CD4-positive, alpha-beta T cell (primary cell): Measurements from ENCODE around the gene PRF1. TPM values are rescaled to one million over a fixed set of nuclear protein-coding genes. Genes with fewer than 3 reads are reported as not detected.

ENCODE experiments used
- ATAC-seq: fragments of 200-7000 bp; cut with Tn5 transposase; one replicate; pipeline ENCODE4 v1.10.0; 2022; ENCODE audit warnings: mild to moderate bottlenecking; ENCODE audit not compliant: poor library complexity
- CTCF ChIA-PET: fragments of 350-600 bp; sonication (Branson Sonifier 250); formaldehyde crosslinking; loops from one replicate; lab custom pipeline; 2021; ENCODE audit warnings: antibody characterized with exemption, inconsistent platforms; lab: Charles Lee
- POLR2A ChIA-PET: fragments of 350-600 bp; sonication (Branson Sonifier 250); formaldehyde crosslinking; loops from one replicate; lab custom pipeline; 2021; ENCODE audit warnings: antibody characterized with exemption, inconsistent platforms; lab: Charles Lee
- DNase-seq, 14 experiments: peaks; one replicate each; pipeline ENCODE4 v3.0.0-alpha.2; 2013 to 2020; ENCODE audit warnings: mixed read lengths in 2 of 14
- H3K27ac ChIP-seq, 2 donors: one replicate each; pipeline versions ENCODE4 v1.5.1 to v1.7.0; 2013; ENCODE audit warnings: low read length in 2 of 2, low read depth in 1 of 2, mild to moderate bottlenecking in 1 of 2
- H3K27me3 ChIP-seq, 2 experiments: 1 replicate in 1 of 2; 2 replicates in 1 of 2; pipeline versions ENCODE4 v1.6.1 to v1.7.0; 2013; ENCODE audit warnings: low read length in 2 of 2, control low read depth in 1 of 2, mild to moderate bottlenecking in 1 of 2, moderate library complexity in 1 of 2; ENCODE audit not compliant: insufficient read depth in 2 of 2, control insufficient read depth in 1 of 2
- H3K36me3 ChIP-seq: one replicate; pipeline ENCODE4 v1.6.1; 2013; ENCODE audit warnings: low read length, control low read depth; ENCODE audit not compliant: insufficient read depth
- H3K4me1 ChIP-seq: one replicate; pipeline ENCODE4 v1.6.1; 2013; ENCODE audit warnings: low read length, control low read depth; ENCODE audit not compliant: insufficient read depth
- H3K4me3 ChIP-seq: one replicate; pipeline ENCODE4 v1.5.1; 2013; ENCODE audit warnings: mild to moderate bottlenecking, low read length, moderate library complexity
- H3K9me3 ChIP-seq, 2 experiments: 1 replicate in 1 of 2; 2 replicates in 1 of 2; pipeline versions ENCODE4 v1.6.1 to v1.7.0; 2013; ENCODE audit warnings: low read length in 2 of 2, mild to moderate bottlenecking in 2 of 2, control low read depth in 1 of 2, moderate library complexity in 1 of 2; ENCODE audit not compliant: control insufficient read depth in 1 of 2, insufficient read depth in 1 of 2
- H3K27ac Mint-ChIP-seq: one replicate; pipeline ENCODE4 v1.8.0; 2020; ENCODE audit warnings: mixed read lengths
- H3K27me3 Mint-ChIP-seq: one replicate; pipeline ENCODE4 v1.8.0; 2021; ENCODE audit warnings: mixed read lengths
- H3K36me3 Mint-ChIP-seq: one replicate; pipeline ENCODE4 v1.8.0; 2021; ENCODE audit warnings: low read depth, mixed read lengths
- H3K4me1 Mint-ChIP-seq: one replicate; pipeline ENCODE4 v1.8.0; 2021; ENCODE audit warnings: low read depth, mixed read lengths
- H3K4me3 Mint-ChIP-seq: one replicate; pipeline ENCODE4 v1.8.0; 2020; ENCODE audit warnings: mild to moderate bottlenecking, mixed read lengths
- H3K9me3 Mint-ChIP-seq: one replicate; pipeline ENCODE4 v1.8.0; 2020; ENCODE audit warnings: mixed read lengths
- intact Hi-C, 2 experiments: fragments of 100-400 bp; cut with DNase I in 1 of 2; cut with micrococcal nuclease in 1 of 2; formaldehyde crosslinking; loops; one replicate each; pipeline versions ENCODE4 v1.15.1 to v1.9.0; 2023 to 2025; cut with DNase I, micrococcal nuclease
- total RNA-seq, 174 experiments: library from RNA in 2 of 174; stranded (reverse) in 2 of 174; gene quantifications; one replicate each; pipeline ENCODE4 v1.2.3 and lab custom pipeline; 2021 to 2026
- TF ChIP-seq, protein P1 (sequence below): fragments of 200-600 bp; IDR thresholded peaks from one replicate; pipeline ENCODE4 v1.8.0; 2022; ENCODE audit warnings: antibody characterized with exemption, mild to moderate bottlenecking

Gene PRF1
- total RNA-seq, 2 experiments from 2014 or later = 7.4 to 9.4 TPM

DNA sequence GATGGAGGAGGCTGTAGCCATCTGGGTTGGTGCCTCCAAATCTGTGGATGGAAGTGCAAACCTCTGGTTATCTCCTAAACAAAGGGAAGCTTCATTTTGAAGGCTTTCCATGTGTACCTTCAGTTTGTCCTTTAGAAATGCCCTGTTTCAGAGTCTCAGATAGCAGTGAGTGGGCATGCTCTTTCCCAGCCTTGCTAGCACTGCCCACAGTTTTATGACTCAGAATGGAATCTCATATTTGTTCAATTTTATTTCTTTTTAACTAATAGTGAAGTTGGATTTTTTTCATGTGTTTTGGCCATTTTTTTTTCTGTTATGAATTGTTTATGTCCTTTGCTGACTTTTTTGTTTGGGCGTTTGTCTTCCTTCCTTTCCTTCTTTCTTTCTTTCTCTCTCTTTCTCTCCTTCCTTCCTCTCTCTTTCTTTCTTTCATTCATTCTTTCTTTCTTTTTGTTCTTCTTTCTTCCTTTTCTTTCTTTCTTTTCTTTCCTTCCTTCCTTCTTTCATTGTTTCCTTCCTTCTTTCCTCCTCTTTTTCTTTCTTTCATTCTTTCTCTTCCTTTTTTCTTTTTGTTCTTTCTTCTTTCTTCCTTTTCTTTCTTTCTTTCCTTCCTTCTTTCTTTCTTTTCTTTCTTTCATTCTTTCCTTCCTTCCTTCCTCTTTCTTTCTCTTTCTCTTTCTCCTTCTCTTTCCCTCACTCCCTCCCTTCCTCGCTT lies 25.6 kb downstream of the PRF1 start:
- ATAC-seq = no peak
- Mint-ChIP-seq H3K4me3 (peak overlapping the region; percentile 4), H3K4me1 (peaks cover 50% of the 10 kb centered on the region), H3K9me3 (no peaks in the 10 kb centered on the region), H3K36me3 (no peaks in the 10 kb centered on the region), H3K27me3 (no peaks in the 10 kb centered on the region), H3K27ac (peak overlapping the region; percentile 83)
- TF ChIP-seq, protein P1, sequence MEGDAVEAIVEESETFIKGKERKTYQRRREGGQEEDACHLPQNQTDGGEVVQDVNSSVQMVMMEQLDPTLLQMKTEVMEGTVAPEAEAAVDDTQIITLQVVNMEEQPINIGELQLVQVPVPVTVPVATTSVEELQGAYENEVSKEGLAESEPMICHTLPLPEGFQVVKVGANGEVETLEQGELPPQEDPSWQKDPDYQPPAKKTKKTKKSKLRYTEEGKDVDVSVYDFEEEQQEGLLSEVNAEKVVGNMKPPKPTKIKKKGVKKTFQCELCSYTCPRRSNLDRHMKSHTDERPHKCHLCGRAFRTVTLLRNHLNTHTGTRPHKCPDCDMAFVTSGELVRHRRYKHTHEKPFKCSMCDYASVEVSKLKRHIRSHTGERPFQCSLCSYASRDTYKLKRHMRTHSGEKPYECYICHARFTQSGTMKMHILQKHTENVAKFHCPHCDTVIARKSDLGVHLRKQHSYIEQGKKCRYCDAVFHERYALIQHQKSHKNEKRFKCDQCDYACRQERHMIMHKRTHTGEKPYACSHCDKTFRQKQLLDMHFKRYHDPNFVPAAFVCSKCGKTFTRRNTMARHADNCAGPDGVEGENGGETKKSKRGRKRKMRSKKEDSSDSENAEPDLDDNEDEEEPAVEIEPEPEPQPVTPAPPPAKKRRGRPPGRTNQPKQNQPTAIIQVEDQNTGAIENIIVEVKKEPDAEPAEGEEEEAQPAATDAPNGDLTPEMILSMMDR = peak; percentile 35
- H3K4me3 ChIP-seq = no peak overlapping the region
- H3K27me3 ChIP-seq = no peaks in the 10 kb centered on the region
- no peaks in the 10 kb centered on the region for H3K9me3 ChIP-seq
- H3K27ac ChIP-seq = peak overlapping the region in 1 of 2 donors; percentile 7
- intact Hi-C loops = no loop called here
- H3K4me1 ChIP-seq = peaks cover 37% of the 10 kb centered on the region
- ChIA-PET POLR2A (no interaction called here), CTCF (interaction anchor here (1.9 kb wide), 1 partner anchor 18 kb away, joined by 7 read pairs; no protein-coding TSS in a partner anchor)
- no peaks in the 10 kb centered on the region for H3K36me3 ChIP-seq
- DNase-seq = no peak

DNA sequence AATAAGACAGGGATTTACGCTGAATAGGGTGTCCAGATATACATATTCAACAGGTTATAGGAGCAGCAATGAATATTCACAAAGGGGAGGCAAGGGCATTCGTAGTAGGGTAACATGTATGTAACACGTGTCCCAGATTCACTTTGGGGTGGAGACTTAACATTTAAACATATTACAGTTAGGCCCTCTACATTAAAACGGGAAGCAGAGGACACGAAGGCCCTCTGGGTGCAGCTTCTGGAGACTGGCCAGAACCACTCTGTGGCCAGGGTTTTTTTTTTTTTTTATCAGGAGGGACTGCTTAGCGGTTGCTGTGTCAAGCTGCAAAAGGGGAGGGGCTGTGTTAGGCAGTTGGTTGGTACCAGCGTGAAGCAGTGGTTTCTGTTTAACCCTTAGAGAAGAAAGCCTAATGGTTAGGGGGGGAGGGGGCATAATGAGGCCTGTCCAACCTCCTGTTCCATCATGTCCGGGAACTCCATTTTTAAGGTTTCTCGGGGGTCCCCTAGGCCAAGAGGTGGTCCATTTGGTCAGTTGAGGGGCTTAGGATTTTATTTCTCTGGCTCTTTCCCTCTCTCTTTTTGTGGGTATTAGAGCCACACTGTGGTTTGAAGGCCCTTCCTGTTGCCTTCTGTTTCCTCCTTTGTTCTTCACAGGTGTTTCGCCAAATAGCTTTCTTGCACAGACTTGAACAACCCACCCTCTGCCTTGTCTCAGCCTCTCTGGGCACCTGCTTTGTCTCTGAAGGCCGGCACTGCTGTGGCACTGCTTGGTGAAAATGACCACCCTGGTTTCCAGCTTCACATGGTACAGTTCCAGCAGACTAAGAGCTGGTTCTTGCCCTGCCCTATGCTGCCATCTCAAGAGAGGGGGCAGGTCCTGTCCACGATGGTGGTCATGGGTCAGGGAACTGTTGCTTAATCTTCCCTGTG lies 26.4 kb downstream of the PRF1 start:
- Histone ChIP-seq H3K4me3 (no peak overlapping the region), H3K27ac (peak overlapping the region in 1 of 2 donors; percentile 3), H3K9me3 (no peaks in the 10 kb centered on the region), H3K27me3 (no peaks in the 10 kb centered on the region), H3K4me1 (peaks cover 37% of the 10 kb centered on the region), H3K36me3 (no peaks in the 10 kb centered on the region)
- no peaks in the 10 kb centered on the region for H3K27me3 Mint-ChIP-seq
- intact Hi-C loops = no loop called here
- H3K9me3 Mint-ChIP-seq = no peaks in the 10 kb centered on the region
- H3K4me3 Mint-ChIP-seq = peak overlapping the region; percentile 4
- POLR2A ChIA-PET = interaction anchor here (0.6 kb wide), 1 partner anchor 17 kb away, joined by 3 read pairs; no protein-coding TSS in a partner anchor
- H3K36me3 Mint-ChIP-seq = no peaks in the 10 kb centered on the region
- H3K27ac Mint-ChIP-seq = peak overlapping the region; percentile 83
- CTCF ChIA-PET = interaction anchor here (0.7 kb wide), 1 partner anchor 12 kb away, joined by 3 read pairs; no protein-coding TSS in a partner anchor
- peaks cover 50% of the 10 kb centered on the region for H3K4me1 Mint-ChIP-seq
- DNase-seq (peak in 4 of 14 experiments; percentile 26 to 69 (median 64)), ATAC-seq (no peak)
- TF ChIP-seq, protein P1 = no peak

DNA sequence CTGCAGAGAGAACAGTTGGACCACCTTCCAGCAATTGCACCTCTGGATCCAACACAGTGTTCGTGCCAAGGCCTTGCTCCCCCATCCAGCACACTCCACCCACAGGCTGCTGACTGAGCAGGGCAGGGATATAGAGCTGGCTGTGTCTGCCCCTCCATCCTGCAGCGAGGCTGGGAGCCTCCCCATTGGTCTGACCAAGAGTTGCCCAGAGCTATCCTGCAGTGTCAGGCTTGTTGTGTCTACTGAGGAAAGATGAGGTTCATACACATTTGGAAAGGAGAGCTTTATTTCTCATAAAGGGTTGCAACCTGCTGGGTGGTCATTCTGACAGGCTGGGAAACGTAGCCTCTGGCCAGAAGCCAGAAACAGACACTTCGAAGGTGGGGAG lies 27.1 kb downstream of the PRF1 start:
- DNase-seq = no peak
- intact Hi-C loops = no loop called here
- POLR2A ChIA-PET = interaction anchor here (0.6 kb wide), 1 partner anchor 16 kb away, joined by 3 read pairs; no protein-coding TSS in a partner anchor
- peaks cover 37% of the 10 kb centered on the region for H3K4me1 ChIP-seq
- no peak overlapping the region for H3K4me3 Mint-ChIP-seq
- H3K4me1 Mint-ChIP-seq = peaks cover 50% of the 10 kb centered on the region
- H3K27me3 ChIP-seq = no peaks in the 10 kb centered on the region
- H3K36me3 ChIP-seq = no peaks in the 10 kb centered on the region
- TF ChIP-seq, protein P1 = no peak
- peak overlapping the region; percentile 83 for H3K27ac Mint-ChIP-seq
- H3K27ac ChIP-seq = no peak overlapping the region
- no peaks in the 10 kb centered on the region for H3K27me3 Mint-ChIP-seq
- H3K36me3 Mint-ChIP-seq = no peaks in the 10 kb centered on the region
- H3K9me3 Mint-ChIP-seq = no peaks in the 10 kb centered on the region
- H3K9me3 ChIP-seq = no peaks in the 10 kb centered on the region
- CTCF ChIA-PET = interaction anchor here (0.7 kb wide), 1 partner anchor 13 kb away, joined by 3 read pairs; no protein-coding TSS in a partner anchor
- no peak overlapping the region for H3K4me3 ChIP-seq
- no peak for ATAC-seq
